HFFc6 (cell line): ENCODE measurements around the gene ISM2. TPM values are rescaled to one million over a fixed set of nuclear protein-coding genes. Genes with fewer than 3 reads are reported as not detected.

Experiments
- DNase-seq: peaks from one replicate; pipeline ENCODE4 v3.0.0-alpha.2; 2018
- H3K27ac Mint-ChIP-seq: 2 replicates; pipeline ENCODE4 v1.8.0; 2020; ENCODE audit warnings: mild to moderate bottlenecking, mixed read lengths
- H3K27me3 Mint-ChIP-seq: 2 replicates; pipeline ENCODE4 v1.8.0; 2021; ENCODE audit warnings: mild to moderate bottlenecking, moderate library complexity, mixed read lengths; ENCODE audit not compliant: insufficient read depth
- H3K36me3 Mint-ChIP-seq: 2 replicates; pipeline ENCODE4 v1.8.0; 2021; ENCODE audit warnings: low read depth, mixed read lengths
- H3K4me1 Mint-ChIP-seq: 2 replicates; pipeline ENCODE4 v1.8.0; 2020; ENCODE audit warnings: low read depth, mixed read lengths
- H3K4me3 Mint-ChIP-seq: 2 replicates; pipeline ENCODE4 v1.8.0; 2020; ENCODE audit warnings: mild to moderate bottlenecking, moderate library complexity, mixed read lengths
- H3K9me3 Mint-ChIP-seq: 2 replicates; pipeline ENCODE4 v1.8.0; 2020; ENCODE audit warnings: mild to moderate bottlenecking, mixed read lengths
- total RNA-seq, 6 experiments: library from RNA; stranded (reverse); fragmentation: NEBNext Ultra II Directional; extraction: Animal tissue kit (Norgen Biotek cat#: 25700); gene quantifications; 2 replicates in 1 of 6; 3 replicates in 5 of 6; pipeline ENCODE4 v1.2.3, GENCODE V29; 2021
- TF ChIP-seq, protein P1 (sequence below): fragments of 200-600 bp; sonication (generic); IDR thresholded peaks from 2 replicates; pipeline ENCODE4 v1.5.0; 2021; ENCODE audit warnings: antibody characterized with exemption, mild to moderate bottlenecking

ISM2 gene
- total RNA-seq, 6 experiments from 2014 or later, result 0.10 TPM; not detected in 5

DNA sequence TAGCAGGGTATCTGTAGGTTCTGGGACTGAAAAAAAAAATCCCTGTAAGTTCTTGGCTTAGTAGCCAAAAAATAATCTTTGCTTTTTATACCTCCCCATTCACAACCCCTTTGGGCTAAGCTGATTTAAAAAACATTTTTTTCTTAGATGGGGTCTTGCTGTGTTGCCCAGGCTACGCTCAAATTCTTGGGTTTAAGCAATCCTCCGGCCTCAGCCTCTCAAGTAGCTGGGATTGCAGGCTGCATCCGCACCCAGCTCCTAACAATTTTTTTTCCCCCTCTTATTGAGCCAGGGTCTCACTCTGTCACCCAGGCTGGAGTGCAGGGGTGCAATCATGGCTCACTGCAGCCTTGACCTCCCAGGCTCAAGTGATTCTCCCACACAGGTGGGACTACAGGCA lies 9.1 kb upstream of the ISM2 start:
- peaks cover 2% of the 10 kb centered on the region; the same call in 1 of the 2 replicates for H3K27me3 Mint-ChIP-seq
- TF ChIP-seq, protein P1, sequence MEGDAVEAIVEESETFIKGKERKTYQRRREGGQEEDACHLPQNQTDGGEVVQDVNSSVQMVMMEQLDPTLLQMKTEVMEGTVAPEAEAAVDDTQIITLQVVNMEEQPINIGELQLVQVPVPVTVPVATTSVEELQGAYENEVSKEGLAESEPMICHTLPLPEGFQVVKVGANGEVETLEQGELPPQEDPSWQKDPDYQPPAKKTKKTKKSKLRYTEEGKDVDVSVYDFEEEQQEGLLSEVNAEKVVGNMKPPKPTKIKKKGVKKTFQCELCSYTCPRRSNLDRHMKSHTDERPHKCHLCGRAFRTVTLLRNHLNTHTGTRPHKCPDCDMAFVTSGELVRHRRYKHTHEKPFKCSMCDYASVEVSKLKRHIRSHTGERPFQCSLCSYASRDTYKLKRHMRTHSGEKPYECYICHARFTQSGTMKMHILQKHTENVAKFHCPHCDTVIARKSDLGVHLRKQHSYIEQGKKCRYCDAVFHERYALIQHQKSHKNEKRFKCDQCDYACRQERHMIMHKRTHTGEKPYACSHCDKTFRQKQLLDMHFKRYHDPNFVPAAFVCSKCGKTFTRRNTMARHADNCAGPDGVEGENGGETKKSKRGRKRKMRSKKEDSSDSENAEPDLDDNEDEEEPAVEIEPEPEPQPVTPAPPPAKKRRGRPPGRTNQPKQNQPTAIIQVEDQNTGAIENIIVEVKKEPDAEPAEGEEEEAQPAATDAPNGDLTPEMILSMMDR, result no peak
- H3K36me3 Mint-ChIP-seq, result peaks cover 54% of the 10 kb centered on the region
- DNase-seq, result no peak
- H3K4me1 Mint-ChIP-seq, result peaks cover 17% of the 10 kb centered on the region
- peaks cover 3% of the 10 kb centered on the region; the same call in 1 of the 2 replicates for H3K9me3 Mint-ChIP-seq
- H3K27ac Mint-ChIP-seq, result no peak overlapping the region
- H3K4me3 Mint-ChIP-seq, result no peak overlapping the region

DNA sequence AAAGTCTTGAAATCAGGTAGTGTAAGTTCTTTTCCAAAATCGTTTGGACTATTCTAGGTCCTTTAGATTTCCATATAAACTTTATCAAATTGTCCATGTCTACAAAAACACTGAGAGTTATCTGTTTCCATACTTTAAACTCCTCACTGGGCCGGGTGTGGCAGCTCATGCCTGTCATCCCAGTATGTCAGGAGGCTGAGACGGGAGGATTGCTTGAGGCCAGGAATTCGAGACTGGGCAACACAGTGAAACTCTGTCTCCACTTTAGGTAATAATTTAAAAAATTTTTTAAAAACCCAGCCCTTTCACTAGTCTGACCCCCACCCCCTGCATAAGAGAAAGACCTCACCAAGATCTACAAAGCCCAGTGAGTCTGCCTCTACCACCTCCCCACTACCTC lies 6.4 kb upstream of the ISM2 start:
- Mint-ChIP-seq H3K27me3 (peaks cover 6% of the 10 kb centered on the region), H3K36me3 (peaks cover 40% of the 10 kb centered on the region), H3K4me1 (peaks cover 17% of the 10 kb centered on the region), H3K4me3 (no peak overlapping the region), H3K9me3 (peaks cover 3% of the 10 kb centered on the region; the same call in 1 of the 2 replicates), H3K27ac (no peak overlapping the region)
- TF ChIP-seq, protein P1, result no peak
- no peak for DNase-seq

DNA sequence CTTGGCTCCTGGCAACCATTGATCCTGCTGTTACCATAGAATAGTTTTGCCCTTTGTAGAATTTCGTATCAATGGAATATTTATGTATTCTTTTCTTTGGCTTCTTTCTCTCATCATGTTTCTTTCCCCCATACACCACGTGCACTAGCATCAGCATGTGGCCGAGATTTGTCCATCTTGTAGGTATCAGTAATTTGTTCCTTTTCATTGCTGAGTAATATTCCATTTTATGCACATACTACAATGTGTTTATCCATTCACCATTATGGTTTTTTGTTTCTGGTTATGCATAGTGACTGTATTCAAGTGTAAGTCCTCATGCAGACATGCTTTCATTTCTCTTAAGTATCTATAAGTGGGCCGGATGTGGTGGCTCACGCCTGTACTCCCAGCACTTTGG lies 4.5 kb upstream of the ISM2 start:
- TF ChIP-seq, protein P1, result no peak
- H3K9me3 Mint-ChIP-seq, result peaks cover 3% of the 10 kb centered on the region; the same call in 1 of the 2 replicates
- DNase-seq, result no peak
- no peak overlapping the region for H3K4me3 Mint-ChIP-seq
- peaks cover 14% of the 10 kb centered on the region for H3K27me3 Mint-ChIP-seq
- peaks cover 37% of the 10 kb centered on the region for H3K36me3 Mint-ChIP-seq
- no peak overlapping the region for H3K27ac Mint-ChIP-seq
- H3K4me1 Mint-ChIP-seq, result peaks cover 3% of the 10 kb centered on the region

DNA sequence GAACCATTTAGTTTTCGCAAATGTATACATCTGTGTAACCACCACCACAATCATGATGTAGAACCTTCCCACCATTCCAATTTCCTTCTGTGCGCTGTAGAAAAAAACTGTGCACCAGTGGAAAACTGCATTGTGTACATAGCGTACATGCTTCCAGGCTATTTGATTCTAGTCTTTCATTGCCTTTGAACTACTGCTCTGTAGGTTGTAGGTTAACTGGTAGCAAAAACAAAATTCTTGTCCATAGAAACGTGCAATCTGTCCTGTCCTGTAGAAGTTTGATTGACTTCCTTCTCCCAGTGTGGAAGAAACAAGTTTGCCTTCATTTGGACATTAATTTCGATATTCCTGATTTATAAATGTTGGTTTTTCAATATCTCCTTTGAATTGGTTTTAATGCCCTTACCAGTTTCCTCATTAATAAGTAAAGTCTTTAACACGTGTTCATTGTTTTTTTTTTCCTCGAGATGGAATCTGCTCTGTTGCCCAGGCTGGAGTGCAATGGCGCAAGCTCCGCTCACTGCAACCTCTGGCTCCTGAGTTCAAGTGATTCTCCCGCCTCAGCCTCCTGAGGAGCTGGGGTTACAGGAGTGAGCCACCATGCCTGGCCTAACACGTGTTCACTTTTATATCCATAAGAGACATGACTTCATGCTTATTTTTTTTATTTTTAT lies 3.6 kb upstream of the ISM2 start:
- peaks cover 3% of the 10 kb centered on the region; the same call in 1 of the 2 replicates for H3K9me3 Mint-ChIP-seq
- DNase-seq, result no peak
- TF ChIP-seq, protein P1, result no peak
- peaks cover 28% of the 10 kb centered on the region for H3K36me3 Mint-ChIP-seq
- no peak overlapping the region for H3K4me3 Mint-ChIP-seq
- H3K27ac Mint-ChIP-seq, result no peak overlapping the region
- no peaks in the 10 kb centered on the region for H3K4me1 Mint-ChIP-seq
- peaks cover 20% of the 10 kb centered on the region for H3K27me3 Mint-ChIP-seq

DNA sequence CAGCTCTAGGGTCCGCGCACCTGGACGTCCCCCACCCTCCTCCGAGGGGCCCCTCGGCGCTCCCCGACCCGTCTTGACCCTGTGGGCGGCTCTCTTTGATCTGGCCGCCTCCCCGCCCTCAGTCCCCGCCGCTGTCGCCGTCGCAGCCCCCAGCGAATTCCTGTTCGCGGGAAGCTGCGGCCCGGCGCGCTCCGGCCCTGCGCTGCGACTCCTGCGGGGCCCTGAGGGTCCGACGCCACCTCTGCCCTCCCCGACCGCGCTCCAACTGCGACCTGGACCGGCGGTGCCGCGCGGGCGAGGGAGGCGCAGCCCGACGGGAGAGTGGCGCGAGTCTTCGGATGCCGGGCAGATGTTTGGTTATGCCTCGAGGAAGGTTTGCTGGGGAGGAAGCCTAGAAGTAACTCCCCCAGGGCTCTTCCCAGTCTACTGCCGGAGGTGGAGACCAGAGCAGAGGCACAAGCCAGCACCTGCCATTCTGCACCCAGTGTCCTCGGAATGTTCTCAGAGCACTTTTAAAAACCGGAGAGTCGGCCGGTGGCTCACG lies 440 bp upstream of the ISM2 start:
- Mint-ChIP-seq H3K9me3 (peaks cover 3% of the 10 kb centered on the region; the same call in 1 of the 2 replicates), H3K4me1 (no peaks in the 10 kb centered on the region), H3K27ac (no peak overlapping the region), H3K4me3 (peak overlapping the region; percentile 20; the same call in 1 of the 2 replicates), H3K36me3 (peaks cover 7% of the 10 kb centered on the region), H3K27me3 (peaks cover 20% of the 10 kb centered on the region)
- TF ChIP-seq, protein P1, result no peak
- no peak for DNase-seq
